Colon (tissue), 2 donors: Measurements from ENCODE around the gene PSME4.
"Not testable (repeated sequence)": the region's sequence is repeated elsewhere in the genome, so short reads cannot be mapped to it uniquely, and the experiment has no call there.

Experiments
- FAIRE-seq: peaks from 2 replicates; lab custom pipeline; 2012; peaks lifted over from hg19 to GRCh38; lab: Jason Lieb, UNC
- donor health status: control.
- donor health status: control.

PSME4 gene

GRCh38 chr2:53886406-53887280 is 84.2 kb downstream of the PSME4 start:
- FAIRE-seq, result no peak

- FAIRE-seq, result no peak
These were observed 85.9 kb downstream of the PSME4 start for GRCh38 chr2:53884883-53885282.

DNA sequence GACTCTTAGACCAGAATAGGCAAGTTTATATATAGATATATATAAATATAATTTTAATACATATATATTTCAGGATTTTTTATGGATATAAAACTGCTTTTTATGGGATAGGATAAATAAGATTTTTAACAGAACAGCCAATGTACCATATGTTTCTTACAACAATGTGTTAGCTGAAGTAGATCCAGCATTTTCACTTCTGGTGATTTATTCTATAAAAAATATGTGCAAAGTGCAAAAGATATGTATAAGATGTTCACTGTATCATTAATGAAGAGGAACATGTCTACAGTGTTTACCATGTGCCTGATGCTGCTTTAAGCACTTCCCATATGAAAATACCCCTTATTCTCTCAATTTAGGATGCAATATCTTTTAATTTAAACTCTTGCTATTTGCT is 88.8 kb downstream of the PSME4 start:
- FAIRE-seq, result no peak

DNA sequence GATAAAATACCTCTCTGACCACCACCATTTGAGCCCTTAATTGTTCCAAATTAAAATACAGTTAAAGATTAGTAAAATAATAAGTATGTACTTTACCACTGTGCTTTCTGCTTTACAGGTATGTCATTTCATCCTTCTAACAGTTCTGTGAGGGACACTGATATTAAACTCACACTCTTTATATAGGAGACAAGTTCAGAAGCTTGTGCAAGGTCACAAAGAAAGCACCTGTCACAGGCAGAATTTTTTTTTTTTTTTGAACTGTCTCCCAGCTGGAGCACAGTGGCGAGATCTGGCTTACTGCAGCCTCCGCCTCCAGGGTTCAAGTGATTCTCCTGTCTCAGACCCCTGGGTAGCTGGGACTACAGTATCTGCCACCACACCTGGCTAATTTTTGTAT is 89.4 kb downstream of the PSME4 start:
- no peak for FAIRE-seq

DNA sequence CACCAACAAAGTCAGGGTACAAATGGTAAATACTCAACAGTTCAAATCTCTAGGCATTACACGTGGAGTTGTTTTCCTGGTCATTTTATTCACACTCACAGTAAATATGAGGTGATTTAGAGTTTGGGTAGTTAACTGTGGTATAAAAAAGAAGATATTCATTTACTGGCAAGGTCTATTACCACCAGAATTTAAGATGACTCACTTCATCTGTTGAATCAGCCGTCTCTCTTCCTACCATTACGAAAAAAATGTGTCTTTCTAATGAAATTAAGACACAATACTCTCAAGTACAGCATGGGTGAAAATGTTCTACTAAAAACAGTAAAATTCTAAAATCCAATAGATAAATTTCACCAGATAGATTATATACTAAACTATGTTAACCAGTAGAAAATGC is 90.0 kb downstream of the PSME4 start:
- FAIRE-seq, result no peak

GRCh38 chr2:53877556-53877955 is 93.2 kb downstream of the PSME4 start:
- FAIRE-seq, result no peak

DNA sequence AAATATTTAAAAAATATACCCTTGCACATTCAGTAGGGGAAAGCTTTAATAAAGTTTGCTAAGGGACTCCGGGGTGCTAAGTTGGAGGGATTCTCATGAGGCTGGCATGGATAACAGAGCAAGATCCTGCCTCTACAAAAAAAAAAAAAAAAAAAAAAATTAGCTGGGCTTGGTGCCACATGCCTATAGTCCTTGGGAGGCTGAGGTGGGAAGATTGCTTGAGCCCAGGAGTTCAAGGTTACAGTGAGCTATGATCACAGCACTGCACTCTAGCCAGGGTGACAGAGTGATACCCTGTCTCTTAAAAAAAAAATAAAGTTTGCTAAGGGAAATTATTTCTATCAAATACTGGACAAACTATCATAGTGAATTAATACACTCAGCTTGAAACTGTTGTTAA is 93.7 kb downstream of the PSME4 start:
- FAIRE-seq, result no peak

DNA sequence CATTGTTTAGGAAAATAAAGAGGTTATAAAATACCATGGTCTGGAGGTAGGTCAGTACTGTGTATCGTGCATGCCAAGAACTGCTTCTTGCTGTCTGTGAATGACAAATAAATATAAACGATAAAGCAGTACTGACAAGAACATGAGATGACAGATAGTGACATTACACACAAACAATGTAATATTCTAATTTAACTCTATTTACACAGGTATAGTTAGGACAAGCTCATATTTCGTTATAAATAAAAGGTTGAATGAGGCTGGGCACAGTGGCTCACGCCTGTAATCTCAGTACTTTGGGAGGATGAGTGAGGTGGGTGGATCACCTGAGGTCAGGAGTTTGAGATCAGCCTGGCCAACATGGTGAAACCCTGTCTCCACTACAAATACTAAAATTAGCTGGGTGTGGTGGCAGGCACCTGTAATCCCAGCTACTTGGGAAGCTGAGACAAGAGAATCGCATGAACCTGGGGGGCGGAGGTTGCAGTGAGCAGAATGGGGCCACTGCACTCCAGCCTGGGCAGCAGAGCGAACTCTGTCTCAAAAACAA is 96.3 kb downstream of the PSME4 start:
- FAIRE-seq, result no peak

GRCh38 chr2:53867773-53868172 is 103.0 kb downstream of the PSME4 start:
- FAIRE-seq, result no peak

- FAIRE-seq, result no peak
These were observed 103.6 kb downstream of the PSME4 start for GRCh38 chr2:53867169-53867568.

DNA sequence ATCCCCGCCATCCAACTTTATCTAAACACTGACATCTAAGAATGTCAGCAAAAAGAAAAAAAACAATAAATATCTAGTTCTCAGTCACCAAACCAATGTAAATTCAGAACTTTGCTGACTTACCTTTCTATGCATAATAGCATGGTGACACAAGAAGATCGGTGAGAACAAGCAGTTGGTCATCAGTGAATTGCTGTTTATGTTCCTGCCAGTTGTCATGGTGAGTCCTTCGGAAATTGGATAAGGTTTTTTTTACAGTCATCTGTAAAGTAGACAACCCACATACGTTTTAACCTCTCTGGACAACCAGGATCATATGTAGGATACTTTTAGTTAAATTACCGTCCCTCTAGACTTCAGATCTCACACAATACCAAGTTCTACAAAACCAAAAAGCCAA is 104.8 kb downstream of the PSME4 start:
- FAIRE-seq, result no peak

- no peak for FAIRE-seq
These were observed 105.5 kb downstream of the PSME4 start for GRCh38 chr2:53865264-53865663.

DNA sequence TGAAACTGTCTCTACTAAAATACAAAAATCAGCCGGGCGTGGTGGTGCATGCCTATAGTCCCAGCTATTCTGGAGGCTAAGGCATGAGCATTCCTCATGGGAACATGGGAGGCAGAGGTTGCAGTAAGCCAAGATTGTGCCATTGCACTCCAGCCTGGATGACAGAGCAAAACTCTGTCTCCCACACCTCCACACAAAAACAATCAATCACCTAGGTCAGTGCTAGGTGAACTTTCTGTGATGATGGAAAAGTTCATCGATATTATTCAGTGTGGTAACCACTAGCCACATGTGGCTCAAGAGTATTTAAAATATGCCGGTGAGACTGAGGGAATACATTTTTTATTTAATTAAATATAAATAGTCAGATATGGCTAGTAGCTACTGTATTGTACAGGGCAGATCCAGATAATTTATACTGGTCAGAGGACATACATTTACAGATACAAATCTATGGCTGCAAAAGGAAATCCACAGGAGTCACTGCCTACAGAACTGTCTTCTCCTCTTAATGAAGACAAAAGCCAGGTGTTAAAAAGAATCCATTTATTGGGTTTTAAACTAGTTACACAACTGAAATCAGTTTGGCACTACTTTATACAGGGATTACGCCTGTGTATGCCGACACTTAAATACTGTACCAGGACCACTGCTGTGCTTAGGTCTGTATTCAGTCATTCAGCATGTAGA is 107.1 kb downstream of the PSME4 start:
- FAIRE-seq, result no peak

DNA sequence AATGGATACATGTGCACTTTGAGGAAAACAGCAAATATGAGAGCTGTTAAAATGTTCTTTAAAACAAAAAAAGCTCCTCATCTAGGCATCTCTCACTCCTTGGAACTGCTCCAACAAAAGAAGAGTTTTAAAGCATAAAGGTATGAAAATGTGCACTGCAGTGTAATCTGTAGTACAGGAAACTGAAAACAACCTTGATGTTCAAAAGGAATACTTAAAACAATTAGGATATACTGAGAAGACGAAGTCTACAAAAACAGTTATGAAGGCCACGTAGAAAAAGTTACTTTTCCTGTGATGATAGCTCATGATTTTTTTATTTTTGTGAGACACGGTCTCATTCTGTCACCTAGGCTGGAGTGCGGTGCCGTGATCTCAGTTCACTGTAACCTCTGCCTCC is 109.0 kb downstream of the PSME4 start:
- no peak for FAIRE-seq

- FAIRE-seq, result no peak
These were observed 111.3 kb downstream of the PSME4 start, which contains the start of gene GPR75 for GRCh38 chr2:53859206-53860181. GPR75 (minus strand) TSS chr2:53859967; CDS start chr2:53854756, 5,211 bp downstream.

GRCh38 chr2:53856272-53856671 is 114.5 kb downstream of the PSME4 start:
- no peak for FAIRE-seq

DNA sequence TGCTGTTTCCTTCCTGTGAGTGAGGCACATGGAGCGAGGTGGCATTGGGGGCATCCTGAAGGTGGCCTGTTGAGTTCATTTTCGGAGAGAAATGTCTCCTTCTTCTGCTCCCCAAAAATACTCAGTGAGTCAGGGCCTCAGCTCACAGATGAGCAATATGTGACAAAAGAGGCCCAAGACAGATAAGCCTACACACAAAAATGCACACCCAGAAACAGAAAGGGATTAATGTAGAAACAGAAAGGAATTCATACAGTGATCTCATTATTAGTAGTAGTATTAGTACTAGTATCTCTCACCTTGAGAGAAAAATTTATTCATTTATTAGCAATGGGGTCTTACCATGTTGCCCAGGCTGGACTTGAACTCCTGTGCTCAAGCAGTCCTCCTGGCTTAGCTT is 116.1 kb downstream of the PSME4 start:
- no peak for FAIRE-seq

GRCh38 chr2:53852532-53852931 is 118.3 kb downstream of the PSME4 start:
- no peak for FAIRE-seq

DNA sequence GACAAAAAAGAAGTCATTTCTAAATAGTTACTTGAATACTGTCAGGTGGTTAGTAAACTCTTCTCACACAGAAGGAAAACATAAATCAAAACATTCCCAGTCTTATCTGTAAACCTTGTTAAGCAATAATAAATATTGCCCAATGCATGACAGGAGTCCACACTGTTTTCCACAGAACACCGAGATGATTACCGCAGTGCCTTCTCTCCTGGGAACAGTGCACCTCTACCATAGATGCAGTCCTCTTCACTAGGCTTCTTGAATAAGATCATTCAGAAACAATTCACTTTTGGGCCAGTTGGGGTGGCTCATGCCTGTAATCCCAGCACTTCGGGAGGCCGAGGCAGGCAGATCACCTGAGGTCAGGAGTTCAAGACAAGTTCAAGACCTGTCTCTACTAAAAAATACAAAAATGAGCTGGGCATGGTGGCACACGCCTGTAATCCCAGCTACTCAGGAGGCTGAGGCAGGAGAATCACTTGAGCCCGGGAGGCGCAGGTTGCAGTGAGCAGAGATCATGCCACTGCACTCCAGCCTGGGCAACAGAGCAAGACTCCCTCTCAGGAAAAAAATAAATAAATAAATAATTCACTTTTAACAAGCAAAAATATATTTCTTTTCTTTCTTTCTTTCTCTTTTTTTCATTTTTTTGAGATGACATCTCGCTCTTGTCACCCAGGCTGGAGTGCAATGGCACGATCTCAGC is 119.6 kb downstream of the PSME4 start:
- FAIRE-seq, result not testable (repeated sequence)

GRCh38 chr2:53848062-53848461 is 122.7 kb downstream of the PSME4 start:
- FAIRE-seq, result no peak

- no peak for FAIRE-seq
These were observed 127.2 kb downstream of the PSME4 start for GRCh38 chr2:53843595-53843994.
